Liver (tissue), 9 donors: Measurements from ENCODE around the gene DDX19B. TPM values are rescaled to one million over a fixed set of nuclear protein-coding genes. Genes with fewer than 3 reads are reported as not detected.
"Not testable (repeated sequence)": the region's sequence is repeated elsewhere in the genome, so short reads cannot be mapped to it uniquely, and the experiment has no call there.

Experiments
- DNase-seq: peaks from one replicate; pipeline ENCODE4 v3.0.0-alpha.2; 2017; ENCODE audit warnings: low spot score
- H3K27ac ChIP-seq, 2 donors: one replicate each; pipeline ENCODE4 v1.7.0; 2013; ENCODE audit warnings: inconsistent platforms in 2 of 2, low read length in 2 of 2, control low read depth in 1 of 2, low read depth in 1 of 2, mild to moderate bottlenecking in 1 of 2
- H3K27me3 ChIP-seq, 4 donors: one replicate each; pipeline versions ENCODE4 v1.6.1 to v1.7.0; 2013; ENCODE audit warnings: low read length in 3 of 4, inconsistent platforms in 1 of 4, mild to moderate bottlenecking in 1 of 4, moderate library complexity in 1 of 4; ENCODE audit not compliant: control insufficient read depth in 4 of 4, insufficient read depth in 4 of 4
- H3K36me3 ChIP-seq, 4 donors: one replicate each; pipeline versions ENCODE4 v1.6.1 to v1.7.0; 2013; ENCODE audit warnings: low read length in 3 of 4, mild to moderate bottlenecking in 3 of 4, low read depth in 1 of 4, moderate library complexity in 1 of 4; ENCODE audit not compliant: control insufficient read depth in 4 of 4, insufficient read depth in 3 of 4
- H3K4me1 ChIP-seq, 4 donors: one replicate each; pipeline versions ENCODE4 v1.6.1 to v1.7.0; 2013; ENCODE audit warnings: low read length in 3 of 4, mild to moderate bottlenecking in 3 of 4, moderate library complexity in 1 of 4; ENCODE audit not compliant: control insufficient read depth in 4 of 4, insufficient read depth in 4 of 4
- H3K4me3 ChIP-seq, 3 donors: one replicate each; pipeline versions ENCODE4 v1.6.1 to v1.7.0; 2013; ENCODE audit warnings: low read length in 3 of 3, control low read depth in 1 of 3, low read depth in 1 of 3, mild to moderate bottlenecking in 1 of 3
- H3K9ac ChIP-seq, 2 donors: one replicate each; pipeline ENCODE4 v1.7.0; 2013; ENCODE audit warnings: low read length in 2 of 2, mild to moderate bottlenecking in 2 of 2, moderate library complexity in 2 of 2, control low read depth in 1 of 2, low read depth in 1 of 2
- H3K9me3 ChIP-seq, 4 donors: one replicate each; pipeline versions ENCODE4 v1.6.1 to v1.7.0; 2013; ENCODE audit warnings: low read length in 3 of 4; ENCODE audit not compliant: control insufficient read depth in 4 of 4
- ATF3 ChIP-seq: IDR thresholded peaks from 2 replicates; pipeline ENCODE4 v1.6.1; 2016; ENCODE audit warnings: antibody characterized with exemption
- CTCF ChIP-seq: fragments of 150-350 bp; IDR thresholded peaks from 2 replicates; pipeline ENCODE4 v1.5.1; 2017; ENCODE audit warnings: improper control_type of control experiment, low read depth, low read length; ENCODE audit not compliant: missing input control
- EGR1 ChIP-seq, 2 donors: IDR thresholded peaks; 2 replicates each; pipeline ENCODE4 v1.6.1; 2016 to 2018; ENCODE audit warnings: antibody characterized with exemption in 2 of 2, low read depth in 2 of 2
- FOXA2 ChIP-seq: IDR thresholded peaks from 2 replicates; pipeline ENCODE4 v1.6.1; 2016; ENCODE audit warnings: antibody characterized with exemption
- HNF4A ChIP-seq, 2 donors: conservative IDR thresholded peaks; 2 replicates each; pipeline ENCODE4 v1.6.1; 2016; ENCODE audit warnings: antibody characterized with exemption in 2 of 2, mild to moderate bottlenecking in 2 of 2
- HNF4G ChIP-seq: IDR thresholded peaks from 2 replicates; pipeline ENCODE4 v1.6.1; 2016; ENCODE audit warnings: antibody characterized with exemption
- MAX ChIP-seq: IDR thresholded peaks from 2 replicates; pipeline ENCODE4 v1.6.1; 2016; ENCODE audit warnings: antibody characterized with exemption
- NR2F2 ChIP-seq: IDR thresholded peaks from 2 replicates; pipeline ENCODE4 v1.6.1; 2016; ENCODE audit warnings: antibody characterized with exemption
- RAD21 ChIP-seq, 2 donors: IDR thresholded peaks; 2 replicates each; pipeline ENCODE4 v1.6.1; 2016; ENCODE audit warnings: antibody characterized with exemption in 2 of 2, mild to moderate bottlenecking in 2 of 2
- REST ChIP-seq: IDR thresholded peaks from 2 replicates; pipeline ENCODE4 v1.6.1; 2016; ENCODE audit warnings: antibody characterized with exemption, mild to moderate bottlenecking
- SP1 ChIP-seq: IDR thresholded peaks from 2 replicates; pipeline ENCODE4 v1.6.1; 2018; ENCODE audit warnings: antibody characterized with exemption, mild to moderate bottlenecking
- TAF1 ChIP-seq: conservative IDR thresholded peaks from 2 replicates; pipeline ENCODE4 v1.6.1; 2016; ENCODE audit warnings: antibody characterized with exemption, mild to moderate bottlenecking
- YY1 ChIP-seq: IDR thresholded peaks from 2 replicates; pipeline ENCODE4 v1.6.1; 2016; ENCODE audit warnings: antibody characterized with exemption, mild to moderate bottlenecking
- ZBTB33 ChIP-seq: IDR thresholded peaks from 2 replicates; pipeline ENCODE4 v1.6.1; 2016; ENCODE audit warnings: antibody characterized with exemption
- WGBS: extraction: QIAGEN DNeasy Blood & Tissue Kit; methylation state at CpG from one replicate; pipeline ENCODE4 v1.1.7; 2013; 5-methylcytosine and 5-hydroxymethylcytosine counted together
- polyA plus RNA-seq, 2 donors: library from polyadenylated mRNA; stranded (reverse) in 1 of 2; unstranded in 1 of 2; fragments of 200-250 nt in 1 of 2; fragments of >200 nt in 1 of 2; fragmentation: Nextera tagmentation in 1 of 2; extraction: Ambion mirVana in 1 of 2; gene quantifications; one replicate each; pipeline versions ENCODE4 v1.2.1 to v1.2.3, GENCODE V29; 2013 to 2015
- total RNA-seq, 2 donors: library from RNA; depleted of rRNA; stranded (reverse); fragments of >200 nt; gene quantifications; one replicate each; pipeline ENCODE4 v1.2.3, GENCODE V29; 2014
- donor health status: healthy.
- donor health status: healthy.
- donor health status: healthy.
- donor health status: healthy.
- donor health status: healthy.

DDX19B gene
- total and polyA plus RNA-seq, 4 donors: 11.3 to 21.4 (median 16.5) TPM

GRCh38 chr16:70364399-70364798 lies 65.4 kb downstream of the DDX19B start:
- WGBS: 94% methylated on average over 5 of the region's 5 CpGs
- no peak overlapping the region for H3K4me3 ChIP-seq
- no peaks in the 10 kb centered on the region for H3K4me1 ChIP-seq
- no peak overlapping the region for H3K9ac ChIP-seq
- no peaks in the 10 kb centered on the region for H3K9me3 ChIP-seq
- DNase-seq: no peak
- TF ChIP-seq SP1 (no peak), YY1 (no peak), ATF3 (no peak), FOXA2 (no peak), REST (no peak), EGR1 (IDR thresholded peaks at IDR 0.05; ENCODE audit: low read depth in 2 of 2) (no peak), TAF1 (no peak), HNF4G (no peak), NR2F2 (no peak), MAX (no peak), HNF4A (conservative IDR thresholded peaks at IDR 0.05) (no peak), ZBTB33 (no peak)
- peaks cover 22 to 75% (median 49%) of the 10 kb centered on the region in 4 donors for H3K36me3 ChIP-seq
- no peaks in the 10 kb centered on the region for H3K27me3 ChIP-seq
- no peak overlapping the region for H3K27ac ChIP-seq

GRCh38 chr16:70370145-70370544 lies 71.2 kb downstream of the DDX19B start:
- not testable (repeated sequence) for H3K9me3 ChIP-seq, H3K9ac ChIP-seq, H3K27me3 ChIP-seq, DNase-seq, H3K4me1 ChIP-seq, H3K27ac ChIP-seq, H3K4me3 ChIP-seq
- WGBS: 64% methylated on average over 10 of the region's 10 CpGs
- TF ChIP-seq RAD21 (IDR thresholded peaks at IDR 0.05) (peak; percentile 67 to 73), CTCF (peak; percentile 31)
- peaks cover 16 to 71% (median 36%) of the 10 kb centered on the region in 4 donors for H3K36me3 ChIP-seq
